Measurements from ENCODE around the gene ZFP1.

DNA sequence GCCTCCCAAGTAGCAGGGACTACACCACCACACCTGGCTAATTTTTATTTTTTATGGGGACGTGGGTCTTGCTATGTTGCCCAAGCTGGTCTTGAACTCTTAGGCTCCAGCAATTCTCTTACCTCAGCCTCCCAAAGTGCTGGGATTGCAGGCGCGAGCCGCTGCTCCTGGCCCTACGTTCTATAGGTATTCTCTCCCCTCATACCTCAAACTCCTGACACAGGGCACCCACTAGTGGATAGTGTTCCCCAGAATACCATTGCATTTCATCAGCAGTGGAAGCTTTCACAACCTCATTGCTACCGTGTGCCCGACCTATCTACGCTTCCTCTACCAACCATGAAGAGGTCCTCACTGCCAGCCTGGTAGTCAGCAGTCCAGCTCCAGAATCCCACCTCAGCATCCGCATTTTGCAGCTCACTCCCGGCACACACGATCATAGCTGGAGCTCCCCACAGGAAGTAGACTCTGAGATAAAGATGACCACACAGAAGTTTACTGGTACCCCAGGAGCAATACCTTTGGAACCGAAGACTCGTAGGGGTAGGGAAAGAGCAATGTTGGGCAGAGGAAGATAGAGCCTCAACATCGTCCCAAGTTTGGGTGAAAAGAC lies 49.3 kb downstream of the ZFP1 start:
- TF ChIP-seq, protein P1, sequence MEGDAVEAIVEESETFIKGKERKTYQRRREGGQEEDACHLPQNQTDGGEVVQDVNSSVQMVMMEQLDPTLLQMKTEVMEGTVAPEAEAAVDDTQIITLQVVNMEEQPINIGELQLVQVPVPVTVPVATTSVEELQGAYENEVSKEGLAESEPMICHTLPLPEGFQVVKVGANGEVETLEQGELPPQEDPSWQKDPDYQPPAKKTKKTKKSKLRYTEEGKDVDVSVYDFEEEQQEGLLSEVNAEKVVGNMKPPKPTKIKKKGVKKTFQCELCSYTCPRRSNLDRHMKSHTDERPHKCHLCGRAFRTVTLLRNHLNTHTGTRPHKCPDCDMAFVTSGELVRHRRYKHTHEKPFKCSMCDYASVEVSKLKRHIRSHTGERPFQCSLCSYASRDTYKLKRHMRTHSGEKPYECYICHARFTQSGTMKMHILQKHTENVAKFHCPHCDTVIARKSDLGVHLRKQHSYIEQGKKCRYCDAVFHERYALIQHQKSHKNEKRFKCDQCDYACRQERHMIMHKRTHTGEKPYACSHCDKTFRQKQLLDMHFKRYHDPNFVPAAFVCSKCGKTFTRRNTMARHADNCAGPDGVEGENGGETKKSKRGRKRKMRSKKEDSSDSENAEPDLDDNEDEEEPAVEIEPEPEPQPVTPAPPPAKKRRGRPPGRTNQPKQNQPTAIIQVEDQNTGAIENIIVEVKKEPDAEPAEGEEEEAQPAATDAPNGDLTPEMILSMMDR (IDR thresholded peaks at IDR 0.05): no peak
- no peak for TF ChIP-seq POLR2AphosphoS5 (IDR thresholded peaks at IDR 0.05; ENCODE audit: insufficient read depth in 1 of 2, low read depth in 1 of 2)
- no peak for TF ChIP-seq POLR2A (IDR thresholded peaks at IDR 0.05)

Data from vagina (tissue), 2 donors.